Lung (tissue), 12 donors: ENCODE results near the gene CPE. TPM values are rescaled to one million over a fixed set of nuclear protein-coding genes. Genes with fewer than 3 reads are reported as not detected.

Experiments
- ATAC-seq: fragments of 200-7000 bp; cut with Tn5 transposase; one replicate; pipeline ENCODE4 v1.9.1; 2020; ENCODE audit warnings: moderate number of reproducible peaks; ENCODE audit not compliant: insufficient read depth, low FRiP score
- DNase-seq, 3 donors: peaks; one replicate each; pipeline ENCODE4 v3.0.0-alpha.2; 2013 to 2017
- H3K27ac ChIP-seq, 2 donors: one replicate each; pipeline ENCODE4 v1.5.1; 2013; ENCODE audit warnings: mild to moderate bottlenecking in 2 of 2, moderate library complexity in 2 of 2, control low read depth in 1 of 2, inconsistent platforms in 1 of 2, low read depth in 1 of 2, low read length in 1 of 2
- H3K27me3 ChIP-seq, 3 donors: one replicate each; pipeline ENCODE4 v1.5.1; 2013; ENCODE audit warnings: low read length in 2 of 3; ENCODE audit not compliant: control insufficient read depth in 3 of 3, insufficient read depth in 3 of 3
- H3K36me3 ChIP-seq, 4 donors: one replicate each; pipeline ENCODE4 v1.5.1; 2013; ENCODE audit warnings: low read length in 4 of 4, mild to moderate bottlenecking in 1 of 4, moderate library complexity in 1 of 4; ENCODE audit not compliant: control insufficient read depth in 4 of 4, insufficient read depth in 4 of 4
- H3K4me1 ChIP-seq, 5 donors: one replicate each; pipeline ENCODE4 v1.5.1; 2013; ENCODE audit warnings: low read length in 5 of 5, mild to moderate bottlenecking in 2 of 5, moderate library complexity in 1 of 5; ENCODE audit not compliant: control insufficient read depth in 5 of 5, insufficient read depth in 5 of 5
- H3K4me3 ChIP-seq: one replicate; pipeline ENCODE4 v1.5.1; 2013; ENCODE audit warnings: mild to moderate bottlenecking, control low read depth, moderate library complexity
- H3K9ac ChIP-seq, 2 donors: one replicate each; pipeline ENCODE4 v1.5.1; 2013; ENCODE audit warnings: low read length in 2 of 2, control low read depth in 1 of 2; ENCODE audit not compliant: insufficient read depth in 1 of 2
- H3K9me3 ChIP-seq, 4 donors: one replicate each; pipeline ENCODE4 v1.5.1; 2013; ENCODE audit warnings: low read length in 3 of 4, mild to moderate bottlenecking in 1 of 4, moderate library complexity in 1 of 4; ENCODE audit not compliant: control insufficient read depth in 4 of 4, insufficient read depth in 3 of 4
- WGBS, 2 donors: extraction: QIAGEN DNeasy Blood & Tissue Kit; methylation state at CpG; one replicate each; pipeline ENCODE4 v1.1.7; 2013; 5-methylcytosine and 5-hydroxymethylcytosine counted together
- polyA plus RNA-seq, 2 donors: library from polyadenylated mRNA; stranded (reverse); fragments of 200-250 nt; gene quantifications; one replicate each; pipeline ENCODE4 v1.2.1, GENCODE V29; 2013
- total RNA-seq, 2 donors: library from RNA; depleted of rRNA in 1 of 2; stranded (reverse); fragments of >200 nt in 1 of 2; gene quantifications; one replicate each; pipeline ENCODE4 v1.2.1, GENCODE V29; 2014 to 2021
- TF ChIP-seq, protein P1 (sequence below): IDR thresholded peaks from 2 replicates; pipeline ENCODE4 v1.5.1; 2012; ENCODE audit warnings: mild to moderate bottlenecking; ENCODE audit errors: control extremely low read depth, extremely low read depth
- donor health status: control.
- donor health status: control.
- donor health status: Bipolar disorder and iron deficiency.
- donor health status: healthy.
- donor health status: DM: yes; HTN: yes; CAD: no.

Gene CPE
- total and polyA plus RNA-seq, 4 donors, result 6.6 to 135 (median 14.3) TPM

DNA sequence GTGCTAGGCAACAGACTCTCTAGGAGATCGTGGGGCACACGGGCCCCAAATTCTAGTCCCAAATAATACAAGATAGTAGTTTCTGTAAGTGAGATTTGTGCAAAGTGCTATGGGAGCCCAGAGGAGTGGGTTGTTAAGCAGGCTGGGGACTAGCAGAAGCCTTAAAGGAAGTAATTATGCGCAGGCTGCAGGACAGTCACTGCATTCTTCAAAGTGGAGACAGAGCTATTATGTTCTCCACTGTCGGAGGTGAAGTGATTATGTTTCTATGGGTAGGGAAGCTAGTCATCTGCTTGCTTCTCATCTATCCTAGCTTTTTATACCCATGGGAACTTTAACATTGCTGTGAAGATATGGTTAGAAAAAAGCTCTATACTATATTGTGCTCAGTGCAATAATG, 154.2 kb downstream of the CPE start:
- no peak overlapping the region for H3K27ac ChIP-seq
- WGBS, 2 donors, result 84 to 88% methylated on average over 4 of the region's 4 CpGs
- H3K9ac ChIP-seq, result no peak overlapping the region
- TF ChIP-seq, protein P1, sequence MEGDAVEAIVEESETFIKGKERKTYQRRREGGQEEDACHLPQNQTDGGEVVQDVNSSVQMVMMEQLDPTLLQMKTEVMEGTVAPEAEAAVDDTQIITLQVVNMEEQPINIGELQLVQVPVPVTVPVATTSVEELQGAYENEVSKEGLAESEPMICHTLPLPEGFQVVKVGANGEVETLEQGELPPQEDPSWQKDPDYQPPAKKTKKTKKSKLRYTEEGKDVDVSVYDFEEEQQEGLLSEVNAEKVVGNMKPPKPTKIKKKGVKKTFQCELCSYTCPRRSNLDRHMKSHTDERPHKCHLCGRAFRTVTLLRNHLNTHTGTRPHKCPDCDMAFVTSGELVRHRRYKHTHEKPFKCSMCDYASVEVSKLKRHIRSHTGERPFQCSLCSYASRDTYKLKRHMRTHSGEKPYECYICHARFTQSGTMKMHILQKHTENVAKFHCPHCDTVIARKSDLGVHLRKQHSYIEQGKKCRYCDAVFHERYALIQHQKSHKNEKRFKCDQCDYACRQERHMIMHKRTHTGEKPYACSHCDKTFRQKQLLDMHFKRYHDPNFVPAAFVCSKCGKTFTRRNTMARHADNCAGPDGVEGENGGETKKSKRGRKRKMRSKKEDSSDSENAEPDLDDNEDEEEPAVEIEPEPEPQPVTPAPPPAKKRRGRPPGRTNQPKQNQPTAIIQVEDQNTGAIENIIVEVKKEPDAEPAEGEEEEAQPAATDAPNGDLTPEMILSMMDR, result no peak
- DNase-seq, result no peak
- H3K36me3 ChIP-seq, result no peaks in the 10 kb centered on the region
- H3K9me3 ChIP-seq, result no peaks in the 10 kb centered on the region
- H3K4me1 ChIP-seq, result no peaks in the 10 kb centered on the region
- H3K4me3 ChIP-seq, result no peak overlapping the region
- ATAC-seq, result no peak
- peaks cover 0 to 6% (median 0%) of the 10 kb centered on the region in 3 donors for H3K27me3 ChIP-seq

DNA sequence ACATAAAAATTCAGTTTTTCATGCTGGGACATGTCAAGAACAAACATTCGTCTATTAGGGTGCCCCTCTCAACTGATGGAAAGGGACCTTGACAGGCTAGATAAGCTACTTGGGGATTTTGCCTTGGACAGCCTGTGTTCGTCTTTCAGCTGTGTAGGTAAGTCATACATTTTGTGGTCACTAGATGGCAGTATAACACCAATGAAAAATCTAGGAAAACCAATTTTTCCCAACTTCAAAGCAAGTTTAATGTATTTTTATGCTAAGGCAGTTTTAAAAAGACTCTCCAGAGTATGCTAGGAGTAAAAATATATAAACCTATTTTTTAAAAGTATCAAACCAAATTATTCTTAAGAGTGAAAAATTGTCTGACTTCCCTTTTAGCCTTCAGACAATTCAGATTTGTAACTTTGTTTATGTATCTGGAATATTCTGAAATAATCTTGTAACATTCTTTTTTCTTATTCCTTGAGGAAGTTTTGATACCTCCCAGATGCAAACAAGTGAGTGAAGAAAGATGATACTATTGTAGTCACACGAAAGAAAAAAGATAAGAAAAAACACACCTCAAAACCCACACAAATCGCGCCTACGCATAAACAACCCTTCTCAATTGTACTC, 158.3 kb downstream of the CPE start:
- WGBS, 2 donors, result 59 to 61% methylated on average over 6 of the region's 6 CpGs
- no peak overlapping the region for H3K9ac ChIP-seq
- TF ChIP-seq, protein P1, result peak; percentile 54

DNA sequence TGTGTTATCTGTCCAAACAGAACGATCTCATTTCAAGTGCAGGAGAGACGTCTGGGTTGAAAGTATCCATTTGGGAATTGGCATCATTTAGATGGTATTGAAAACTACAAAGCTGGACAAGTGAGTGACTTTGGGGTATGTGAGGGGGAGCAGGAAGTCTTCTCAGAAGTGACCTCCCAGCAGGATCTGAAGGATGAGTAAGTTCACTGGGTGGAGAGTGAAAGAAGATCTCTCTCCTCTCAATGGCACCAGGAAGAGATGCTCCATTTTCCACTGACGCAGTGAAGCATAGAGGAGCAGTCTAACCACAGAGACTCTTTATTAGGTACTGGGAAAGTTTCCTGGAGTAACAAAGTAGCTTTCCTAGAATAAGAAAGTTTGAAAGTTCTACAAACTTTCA, 161.0 kb downstream of the CPE start:
- WGBS, 2 donors, result 83 to 98% methylated on average over 3 of the region's 3 CpGs
- Histone ChIP-seq H3K9ac (no peak overlapping the region), H3K4me3 (no peak overlapping the region), H3K36me3 (no peaks in the 10 kb centered on the region), H3K27me3 (peaks cover 0 to 3% (median 0%) of the 10 kb centered on the region in 3 donors), H3K9me3 (no peaks in the 10 kb centered on the region), H3K4me1 (no peaks in the 10 kb centered on the region), H3K27ac (no peak overlapping the region)
- ATAC-seq (no peak), DNase-seq (no peak)
- TF ChIP-seq, protein P1, result no peak

More for the DNA sequence above, 158.3 kb downstream of the CPE start:
- peaks cover 0 to 6% (median 0%) of the 10 kb centered on the region in 3 donors for H3K27me3 ChIP-seq
- ATAC-seq (no peak), DNase-seq (peak in 2 of 3 donors; percentile 72 to 79)
- no peaks in the 10 kb centered on the region for H3K36me3 ChIP-seq
- no peak overlapping the region for H3K27ac ChIP-seq
- no peak overlapping the region for H3K4me3 ChIP-seq
- H3K4me1 ChIP-seq, result no peaks in the 10 kb centered on the region
- H3K9me3 ChIP-seq, result no peaks in the 10 kb centered on the region
